HG03025 (cell line): ENCODE results near the gene TIFAB.

ENCODE experiments used
- ATAC-seq: cut with Tn5 transposase; IDR thresholded peaks from one replicate; pipeline ENCODE4 v1.9.1; 2021; ENCODE audit warnings: mild to moderate bottlenecking, moderate library complexity; ENCODE audit not compliant: unreplicated experiment, low FRiP score

Gene TIFAB

GRCh38 chr5:135429301-135430134, 22.6 kb downstream of the TIFAB start:
- no peak for ATAC-seq

GRCh38 chr5:135428586-135428985, 23.6 kb downstream of the TIFAB start:
- no peak for ATAC-seq

GRCh38 chr5:135426102-135427082, 25.8 kb downstream of the TIFAB start:
- peak; percentile 68 for ATAC-seq

- no peak for ATAC-seq
These were observed 26.5 kb downstream of the TIFAB start for GRCh38 chr5:135425641-135426040.

- ATAC-seq: no peak
These were observed 28.3 kb downstream of the TIFAB start for GRCh38 chr5:135423846-135424168.

GRCh38 chr5:135423146-135423845, 28.9 kb downstream of the TIFAB start:
- ATAC-seq: no peak

GRCh38 chr5:135422419-135422818, 29.7 kb downstream of the TIFAB start:
- no peak for ATAC-seq

- ATAC-seq: no peak
These were observed 35.1 kb downstream of the TIFAB start for GRCh38 chr5:135417083-135417482.

- no peak for ATAC-seq
These were observed 47.1 kb downstream of the TIFAB start for GRCh38 chr5:135405082-135405481.

GRCh38 chr5:135402031-135402430, 50.1 kb downstream of the TIFAB start:
- ATAC-seq: no peak

GRCh38 chr5:135400866-135401265, 51.3 kb downstream of the TIFAB start:
- no peak for ATAC-seq

GRCh38 chr5:135399794-135400542, 52.2 kb downstream of the TIFAB start:
- no peak for ATAC-seq

- ATAC-seq: peak; percentile 77
These were observed 53.0 kb downstream of the TIFAB start, which contains the start of gene MACROH2A1 for GRCh38 chr5:135398855-135399793. Gene MACROH2A1 (minus strand): TSS chr5:135399231. CDS start chr5:135389093, 10,138 bp downstream.

GRCh38 chr5:135398160-135398854, 53.8 kb downstream of the TIFAB start:
- ATAC-seq: peak; percentile 35
